WI38 (cell line): ENCODE results near the gene F12.

Experiments
- H3K4me3 ChIP-seq: 2 replicates; pipeline ENCODE4 v1.5.1; 2011; ENCODE audit warnings: low read depth, mild to moderate bottlenecking, control low read depth, low read length
- CTCF ChIP-seq: IDR thresholded peaks from 2 replicates; pipeline ENCODE4 v1.5.1; 2012; ENCODE audit warnings: low read depth, mild to moderate bottlenecking, control low read depth, low read length

The F12 gene

GRCh38 chr5:177448244-177448950 lies 39.0 kb upstream of the F12 start:
- TF ChIP-seq CTCF: no peak
- no peak overlapping the region for H3K4me3 ChIP-seq

GRCh38 chr5:177447611-177448243 lies 38.4 kb upstream of the F12 start:
- no peak for TF ChIP-seq CTCF
- H3K4me3 ChIP-seq: peak overlapping the region; percentile 65

GRCh38 chr5:177447066-177447610 lies 37.8 kb upstream of the F12 start:
- peak overlapping the region; percentile 65 for H3K4me3 ChIP-seq
- no peak for TF ChIP-seq CTCF

- H3K4me3 ChIP-seq: peak within 1 kb of the TSS; percentile 65
- TF ChIP-seq CTCF: no peak
Measured at GRCh38 chr5:177446200-177447065, 37.1 kb upstream of the F12 start, which contains the start of gene PRR7. PRR7 (plus strand) TSS chr5:177446814; CDS start chr5:177455068, 8,254 bp downstream.

- peak overlapping the region; percentile 65 for H3K4me3 ChIP-seq
- TF ChIP-seq CTCF: no peak
Measured at GRCh38 chr5:177445917-177446199, 36.5 kb upstream of the F12 start.

- no peak overlapping the region for H3K4me3 ChIP-seq
Measured at GRCh38 chr5:177445052-177445916, 35.9 kb upstream of the F12 start.

More at GRCh38 chr5:177445052-177445916, 35.9 kb upstream of the F12 start:
- TF ChIP-seq CTCF: no peak
